DMS153 (cell line): ENCODE results near the gene CRIM1.
"Not testable (repeated sequence)": the region's sequence is repeated elsewhere in the genome, so short reads cannot be mapped to it uniquely, and the experiment has no call there.

Experiments used
- DNase-seq: peaks from one replicate; lab custom pipeline; 2025; lab: John Stamatoyannopoulos, UW

CRIM1 gene

GRCh38 chr2:36351736-36352349 is 3.7 kb upstream of the CRIM1 start:
- DNase-seq: peak; percentile 45

- no peak for DNase-seq
These were observed 2.9 kb upstream of the CRIM1 start for GRCh38 chr2:36352701-36353100.

- DNase-seq: no peak
These were observed 797 bp upstream of the CRIM1 start for GRCh38 chr2:36354811-36355150.

GRCh38 chr2:36355890-36356297 is 316 bp downstream of the CRIM1 start:
- no peak for DNase-seq

- DNase-seq: no peak
These were observed 866 bp downstream of the CRIM1 start for GRCh38 chr2:36356298-36356989.

GRCh38 chr2:36356990-36357846 is 1.6 kb downstream of the CRIM1 start:
- no peak for DNase-seq

GRCh38 chr2:36357847-36358659 is 2.5 kb downstream of the CRIM1 start:
- no peak for DNase-seq

GRCh38 chr2:36359067-36359466 is 3.5 kb downstream of the CRIM1 start:
- no peak for DNase-seq

- no peak for DNase-seq
These were observed 4.5 kb downstream of the CRIM1 start for GRCh38 chr2:36360063-36360462.

GRCh38 chr2:36360834-36361233 is 5.3 kb downstream of the CRIM1 start:
- DNase-seq: peak; percentile 30

- no peak for DNase-seq
These were observed 5.8 kb downstream of the CRIM1 start for GRCh38 chr2:36361396-36361795.

GRCh38 chr2:36362291-36362690 is 6.7 kb downstream of the CRIM1 start:
- no peak for DNase-seq

- not testable (repeated sequence) for DNase-seq
These were observed 7.5 kb downstream of the CRIM1 start for GRCh38 chr2:36363085-36363484.

GRCh38 chr2:36366491-36367120 is 11.0 kb downstream of the CRIM1 start:
- no peak for DNase-seq

GRCh38 chr2:36367486-36367885 is 11.9 kb downstream of the CRIM1 start:
- DNase-seq: no peak

GRCh38 chr2:36367895-36368353 is 12.3 kb downstream of the CRIM1 start:
- no peak for DNase-seq

GRCh38 chr2:36368438-36368837 is 12.9 kb downstream of the CRIM1 start:
- no peak for DNase-seq

- no peak for DNase-seq
These were observed 13.6 kb downstream of the CRIM1 start for GRCh38 chr2:36369163-36369562.

- no peak for DNase-seq
These were observed 14.1 kb downstream of the CRIM1 start for GRCh38 chr2:36369716-36370115.

GRCh38 chr2:36370281-36370680 is 14.7 kb downstream of the CRIM1 start:
- DNase-seq: no peak

- DNase-seq: no peak
These were observed 15.7 kb downstream of the CRIM1 start for GRCh38 chr2:36371070-36371874.
